H9 (cell line): Measurements from ENCODE around the gene NAPB. TPM values are rescaled to one million over a fixed set of nuclear protein-coding genes. Genes with fewer than 3 reads are reported as not detected.

Experiments used
- DNase-seq: peaks from one replicate; pipeline ENCODE4 v3.0.0-alpha.2; 2017
- H2AFZ ChIP-seq: one replicate; pipeline ENCODE4 v1.6.1; 2013; ENCODE audit warnings: mild to moderate bottlenecking, low read length, control low read depth, moderate library complexity
- H2AK5ac ChIP-seq: 2 replicates; pipeline ENCODE4 v1.6.1; 2013; ENCODE audit warnings: low read length, control low read depth, mixed read lengths; ENCODE audit not compliant: insufficient read length
- H2BK120ac ChIP-seq: one replicate; pipeline ENCODE4 v1.6.1; 2013; ENCODE audit warnings: low read depth, mild to moderate bottlenecking, low read length, control low read depth, inconsistent platforms; ENCODE audit not compliant: poor library complexity, severe bottlenecking
- H2BK12ac ChIP-seq: 2 replicates; pipeline ENCODE4 v1.6.1; 2013; ENCODE audit warnings: low read length, control low read depth, mixed read lengths, low read depth; ENCODE audit not compliant: insufficient read length
- H2BK15ac ChIP-seq: 2 replicates; pipeline ENCODE4 v1.6.1; 2013; ENCODE audit warnings: low read depth, low read length, control low read depth
- H2BK20ac ChIP-seq: one replicate; pipeline ENCODE4 v1.6.1; 2013; ENCODE audit warnings: low read depth, mild to moderate bottlenecking, low read length, control low read depth, inconsistent platforms; ENCODE audit not compliant: poor library complexity, severe bottlenecking
- H2BK5ac ChIP-seq: 2 replicates; pipeline ENCODE4 v1.6.1; 2013; ENCODE audit warnings: low read length, control low read depth, mixed read lengths; ENCODE audit not compliant: insufficient read length
- H3K14ac ChIP-seq: 2 replicates; pipeline ENCODE4 v1.6.1; 2013; ENCODE audit warnings: low read length, control low read depth; ENCODE audit not compliant: insufficient read depth
- H3K18ac ChIP-seq: 2 replicates; pipeline ENCODE4 v1.6.1; 2013; ENCODE audit warnings: low read depth, mild to moderate bottlenecking, mixed read lengths, low read length, control low read depth; ENCODE audit not compliant: insufficient read length
- H3K23ac ChIP-seq: 2 replicates; pipeline ENCODE4 v1.6.1; 2013; ENCODE audit warnings: low read length, control low read depth, mixed read lengths, low read depth; ENCODE audit not compliant: insufficient read length
- H3K23me2 ChIP-seq: 2 replicates; pipeline ENCODE4 v1.6.1; 2013; ENCODE audit warnings: low read depth, mild to moderate bottlenecking, mixed read lengths, low read length, control low read depth; ENCODE audit not compliant: insufficient read length, poor library complexity, severe bottlenecking
- H3K27ac ChIP-seq: 2 replicates; pipeline ENCODE4 v1.5.1; 2013; ENCODE audit warnings: low read length, control low read depth, mixed read lengths, low read depth; ENCODE audit not compliant: insufficient read length
- H3K27me3 ChIP-seq: 2 replicates; pipeline ENCODE4 v1.6.1; 2013; ENCODE audit warnings: low read length, control low read depth, inconsistent platforms; ENCODE audit not compliant: insufficient read depth
- H3K4ac ChIP-seq: 2 replicates; pipeline ENCODE4 v1.6.1; 2013; ENCODE audit warnings: low read depth, mild to moderate bottlenecking, control low read depth, inconsistent platforms, low read length, moderate library complexity
- H3K4me1 ChIP-seq: 2 replicates; pipeline ENCODE4 v1.6.1; 2013; ENCODE audit warnings: low read length, control low read depth, inconsistent platforms; ENCODE audit not compliant: insufficient read depth
- H3K4me2 ChIP-seq: 2 replicates; pipeline ENCODE4 v1.6.1; 2013; ENCODE audit warnings: low read length, control low read depth, mixed read lengths; ENCODE audit not compliant: insufficient read length, insufficient read depth
- H3K56ac ChIP-seq: 2 replicates; pipeline ENCODE4 v1.6.1; 2013; ENCODE audit warnings: low read depth, mild to moderate bottlenecking, mixed read lengths, low read length, control low read depth; ENCODE audit not compliant: insufficient read length
- H3K79me1 ChIP-seq: 2 replicates; pipeline ENCODE4 v1.6.1; 2013; ENCODE audit warnings: low read depth, mild to moderate bottlenecking, moderate library complexity, low read length, control low read depth, inconsistent platforms; ENCODE audit not compliant: insufficient read depth, poor library complexity, severe bottlenecking
- H3K79me2 ChIP-seq: 2 replicates; pipeline ENCODE4 v1.6.1; 2013; ENCODE audit warnings: low read length, control low read depth, inconsistent platforms; ENCODE audit not compliant: insufficient read depth
- H3K9ac ChIP-seq: 2 replicates; pipeline ENCODE4 v1.6.1; 2013; ENCODE audit warnings: low read length, control low read depth, mixed read lengths; ENCODE audit not compliant: insufficient read length; ENCODE audit errors: extremely low read depth
- H3K9me3 ChIP-seq: one replicate; pipeline ENCODE4 v1.6.1; 2013; ENCODE audit warnings: low read depth, low read length, inconsistent platforms; ENCODE audit not compliant: control insufficient read depth
- H3T11ph ChIP-seq: one replicate; pipeline ENCODE4 v1.6.1; 2013; ENCODE audit warnings: mild to moderate bottlenecking, low read length, control low read depth, inconsistent platforms
- H4K20me1 ChIP-seq: one replicate; pipeline ENCODE4 v1.6.1; 2013; ENCODE audit not compliant: control insufficient read depth, insufficient read length, insufficient read depth
- H4K5ac ChIP-seq: 2 replicates; pipeline ENCODE4 v1.6.1; 2013; ENCODE audit warnings: low read depth, mild to moderate bottlenecking, mixed read lengths, low read length, control low read depth; ENCODE audit not compliant: insufficient read length
- H4K8ac ChIP-seq: replicated peaks from 2 replicates; pipeline ENCODE4 v1.6.1; 2013; ENCODE audit warnings: low read length, control low read depth, mixed read lengths, low read depth; ENCODE audit not compliant: insufficient read length
- H4K91ac ChIP-seq: 2 replicates; pipeline ENCODE4 v1.6.1; 2013; ENCODE audit warnings: low read depth, mild to moderate bottlenecking, moderate library complexity, mixed read lengths, low read length, control low read depth; ENCODE audit not compliant: insufficient read length
- H3K27ac Mint-ChIP-seq, 3 experiments: 2 replicates in 2 of 3; 3 replicates in 1 of 3; pipeline ENCODE4 v1.8.0; 2020 to 2021; ENCODE audit warnings: mixed read lengths in 3 of 3, mild to moderate bottlenecking in 1 of 3, moderate library complexity in 1 of 3
- H3K27me3 Mint-ChIP-seq: 2 replicates; pipeline ENCODE4 v1.8.0; 2021; ENCODE audit warnings: low read depth, mild to moderate bottlenecking, moderate library complexity, mixed read lengths
- H3K36me3 Mint-ChIP-seq, 3 experiments: 2 replicates in 2 of 3; 3 replicates in 1 of 3; pipeline ENCODE4 v1.8.0; 2020 to 2021; ENCODE audit warnings: low read depth in 3 of 3, mixed read lengths in 3 of 3; ENCODE audit not compliant: insufficient read depth in 1 of 3
- H3K4me1 Mint-ChIP-seq, 2 experiments: 2 replicates each; pipeline ENCODE4 v1.8.0; 2020; ENCODE audit warnings: mixed read lengths in 2 of 2
- H3K4me3 Mint-ChIP-seq, 2 experiments: 2 replicates in 1 of 2; 3 replicates in 1 of 2; pipeline ENCODE4 v1.8.0; 2020 to 2021; ENCODE audit warnings: mild to moderate bottlenecking in 2 of 2, mixed read lengths in 2 of 2, moderate library complexity in 1 of 2
- H3K9me3 Mint-ChIP-seq, 2 experiments: 2 replicates in 1 of 2; 3 replicates in 1 of 2; pipeline ENCODE4 v1.8.0; 2020; ENCODE audit warnings: mild to moderate bottlenecking in 2 of 2, mixed read lengths in 2 of 2, moderate library complexity in 1 of 2
- CTCF ChIP-seq: fragments of 200-600 bp; sonication (generic); conservative IDR thresholded peaks from 3 replicates; pipeline ENCODE4 v1.8.0; 2021; ENCODE audit warnings: antibody characterized with exemption, mild to moderate bottlenecking
- WGBS: extraction: QIAGEN DNeasy Blood & Tissue Kit; methylation state at CpG from one replicate; pipeline ENCODE4 v1.1.7; 2013; ENCODE audit warnings: missing lambda C conversion rate, low lambda C conversion rate, mixed read lengths; ENCODE audit not compliant: insufficient read length; ENCODE audit errors: extremely low coverage; 5-methylcytosine and 5-hydroxymethylcytosine counted together
- total RNA-seq: library from RNA; stranded (reverse); gene quantifications from 2 replicates; pipeline ENCODE4 v1.2.1, GENCODE V29; 2021

Gene NAPB
- total RNA-seq, 1 experiment from 2014 or later: 10.4 TPM

GRCh38 chr20:23412026-23412425 lies 9.3 kb downstream of the NAPB start:
- no peak overlapping the region for H3K4ac ChIP-seq
- H4K91ac ChIP-seq: no peak overlapping the region
- H3T11ph ChIP-seq: no peak overlapping the region
- H3K4me2 ChIP-seq: no peak overlapping the region
- H3K27ac ChIP-seq: no peak overlapping the region
- WGBS: no CpG with 5 or more reads among the region's 1 CpG
- no peak overlapping the region for H2BK5ac ChIP-seq
- H2BK12ac ChIP-seq: no peak overlapping the region
- no peaks in the 10 kb centered on the region for H3K27me3 ChIP-seq
- H3K4me3 Mint-ChIP-seq: no peak overlapping the region
- peaks cover 0 to 6% (median 0%) of the 10 kb centered on the region in 3 experiments; a peak in 3 of 7 replicates for H3K36me3 Mint-ChIP-seq
- H4K5ac ChIP-seq: no peak overlapping the region
- no peaks in the 10 kb centered on the region for H3K9me3 Mint-ChIP-seq
- H3K23me2 ChIP-seq: no peaks in the 10 kb centered on the region
- H3K14ac ChIP-seq: no peak overlapping the region
- H3K4me1 ChIP-seq: no peaks in the 10 kb centered on the region; the same call in 1 of the 2 replicates
- no peak overlapping the region for H2BK120ac ChIP-seq
- H2BK20ac ChIP-seq: no peak overlapping the region
- no peak overlapping the region for H4K8ac ChIP-seq
- H3K9me3 ChIP-seq: no peaks in the 10 kb centered on the region
- H2AK5ac ChIP-seq: no peak overlapping the region
- H3K27ac Mint-ChIP-seq: no peak overlapping the region; a peak in 1 of 7 replicates
- no peak overlapping the region for H2BK15ac ChIP-seq
- no peaks in the 10 kb centered on the region for H3K27me3 Mint-ChIP-seq
- no peak for TF ChIP-seq CTCF
- no peak overlapping the region for H2AFZ ChIP-seq
- H3K79me1 ChIP-seq: peaks cover 8% of the 10 kb centered on the region
- H3K23ac ChIP-seq: no peak overlapping the region
- peaks cover 16% of the 10 kb centered on the region; the same call in 1 of the 2 replicates for H3K79me2 ChIP-seq
- H3K18ac ChIP-seq: no peak overlapping the region
- peaks cover 6 to 17% of the 10 kb centered on the region in 2 experiments for H3K4me1 Mint-ChIP-seq
- H4K20me1 ChIP-seq: no peaks in the 10 kb centered on the region
- DNase-seq: no peak
- no peak overlapping the region for H3K9ac ChIP-seq
- no peak overlapping the region for H3K56ac ChIP-seq
